ENCODE results near the gene KCNQ1. TPM values are rescaled to one million over a fixed set of nuclear protein-coding genes. Genes with fewer than 3 reads are reported as not detected.

KCNQ1 gene
- total RNA-seq, 1 experiment from 2014 or later, result not detected

- TF ChIP-seq EZH2 (IDR thresholded peaks at IDR 0.05; ENCODE audit: low read depth), result no peak
- TF ChIP-seq, protein P1, sequence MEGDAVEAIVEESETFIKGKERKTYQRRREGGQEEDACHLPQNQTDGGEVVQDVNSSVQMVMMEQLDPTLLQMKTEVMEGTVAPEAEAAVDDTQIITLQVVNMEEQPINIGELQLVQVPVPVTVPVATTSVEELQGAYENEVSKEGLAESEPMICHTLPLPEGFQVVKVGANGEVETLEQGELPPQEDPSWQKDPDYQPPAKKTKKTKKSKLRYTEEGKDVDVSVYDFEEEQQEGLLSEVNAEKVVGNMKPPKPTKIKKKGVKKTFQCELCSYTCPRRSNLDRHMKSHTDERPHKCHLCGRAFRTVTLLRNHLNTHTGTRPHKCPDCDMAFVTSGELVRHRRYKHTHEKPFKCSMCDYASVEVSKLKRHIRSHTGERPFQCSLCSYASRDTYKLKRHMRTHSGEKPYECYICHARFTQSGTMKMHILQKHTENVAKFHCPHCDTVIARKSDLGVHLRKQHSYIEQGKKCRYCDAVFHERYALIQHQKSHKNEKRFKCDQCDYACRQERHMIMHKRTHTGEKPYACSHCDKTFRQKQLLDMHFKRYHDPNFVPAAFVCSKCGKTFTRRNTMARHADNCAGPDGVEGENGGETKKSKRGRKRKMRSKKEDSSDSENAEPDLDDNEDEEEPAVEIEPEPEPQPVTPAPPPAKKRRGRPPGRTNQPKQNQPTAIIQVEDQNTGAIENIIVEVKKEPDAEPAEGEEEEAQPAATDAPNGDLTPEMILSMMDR (conservative IDR thresholded peaks at IDR 0.05), result no peak
- DNase-seq, result no peak
- intact Hi-C loops (cut with micrococcal nuclease; ENCODE audit: unreplicated experiment), result no loop called here
- no peaks in the 10 kb centered on the region for H4K20me1 ChIP-seq (ENCODE audit: insufficient read depth)
- no peak overlapping the region for H3K4me3 ChIP-seq
- no peaks in the 10 kb centered on the region for H3K9me2 ChIP-seq (ENCODE audit: insufficient read depth)
- H3K79me2 ChIP-seq (ENCODE audit: low read depth), result no peaks in the 10 kb centered on the region
- no peak overlapping the region for H3K27ac ChIP-seq
- H2AFZ ChIP-seq, result no peak overlapping the region
- ChIA-PET CTCF (no interaction called here), POLR2A (ENCODE audit: unreplicated experiment) (no interaction called here)
- no peaks in the 10 kb centered on the region for H3K27me3 ChIP-seq (ENCODE audit: insufficient read depth, low read depth)
- BruUV-seq (replicated peaks), result no TSS peak
- no peak overlapping the region for H3K4me2 ChIP-seq
- H3K4me1 ChIP-seq (replicated peaks; ENCODE audit: insufficient read depth), result no peaks in the 10 kb centered on the region
- no peaks in the 10 kb centered on the region for H3K9me3 ChIP-seq (ENCODE audit: insufficient read depth, low read depth)
- no peaks in the 10 kb centered on the region for H3F3A ChIP-seq (ENCODE audit: insufficient read depth, low read depth)
- no peaks in the 10 kb centered on the region for H3K36me3 ChIP-seq (ENCODE audit: low read depth)
Observed at GRCh38 chr11:2668876-2669275, 224.1 kb downstream of the KCNQ1 start.

GRCh38 chr11:2669634-2670469, 225.0 kb downstream of the KCNQ1 start:
- H3K4me1 ChIP-seq (replicated peaks; ENCODE audit: insufficient read depth), result no peaks in the 10 kb centered on the region
- no peak overlapping the region for H3K27ac ChIP-seq
- no peaks in the 10 kb centered on the region for H4K20me1 ChIP-seq (ENCODE audit: insufficient read depth)
- H3F3A ChIP-seq (ENCODE audit: insufficient read depth, low read depth), result no peaks in the 10 kb centered on the region
- DNase-seq, result no peak
- no peak overlapping the region for H3K4me2 ChIP-seq
- intact Hi-C loops (cut with micrococcal nuclease; ENCODE audit: unreplicated experiment), result no loop called here
- ChIA-PET CTCF (no interaction called here), POLR2A (ENCODE audit: unreplicated experiment) (no interaction called here)
- no peaks in the 10 kb centered on the region for H3K9me2 ChIP-seq (ENCODE audit: insufficient read depth)
- no peaks in the 10 kb centered on the region for H3K27me3 ChIP-seq (ENCODE audit: insufficient read depth, low read depth)
- no peak overlapping the region for H2AFZ ChIP-seq
- no peaks in the 10 kb centered on the region for H3K9me3 ChIP-seq (ENCODE audit: insufficient read depth, low read depth)
- no peak overlapping the region for H3K4me3 ChIP-seq
- TF ChIP-seq EZH2 (IDR thresholded peaks at IDR 0.05; ENCODE audit: low read depth), result no peak
- TF ChIP-seq, protein P1 (conservative IDR thresholded peaks at IDR 0.05), result no peak
- H3K79me2 ChIP-seq (ENCODE audit: low read depth), result no peaks in the 10 kb centered on the region
- no TSS peak for BruUV-seq (replicated peaks)
- H3K36me3 ChIP-seq (ENCODE audit: low read depth), result no peaks in the 10 kb centered on the region

- no peak for DNase-seq
- Histone ChIP-seq H3K79me2 (ENCODE audit: low read depth) (no peaks in the 10 kb centered on the region), H3K27ac (no peak overlapping the region), H3K4me3 (no peak overlapping the region), H3F3A (ENCODE audit: insufficient read depth, low read depth) (no peaks in the 10 kb centered on the region), H3K9me2 (ENCODE audit: insufficient read depth) (no peaks in the 10 kb centered on the region), H3K4me2 (no peak overlapping the region), H3K27me3 (ENCODE audit: insufficient read depth, low read depth) (no peaks in the 10 kb centered on the region), H3K36me3 (ENCODE audit: low read depth) (no peaks in the 10 kb centered on the region), H2AFZ (no peak overlapping the region), H3K9me3 (ENCODE audit: insufficient read depth, low read depth) (no peaks in the 10 kb centered on the region), H3K4me1 (replicated peaks; ENCODE audit: insufficient read depth) (no peaks in the 10 kb centered on the region), H4K20me1 (ENCODE audit: insufficient read depth) (no peaks in the 10 kb centered on the region)
- BruUV-seq (replicated peaks), result no TSS peak
- TF ChIP-seq EZH2 (IDR thresholded peaks at IDR 0.05; ENCODE audit: low read depth), result no peak
- TF ChIP-seq, protein P1 (conservative IDR thresholded peaks at IDR 0.05), result no peak
- POLR2A ChIA-PET (ENCODE audit: unreplicated experiment), result no interaction called here
- intact Hi-C loops (cut with micrococcal nuclease; ENCODE audit: unreplicated experiment), result no loop called here
- CTCF ChIA-PET, result no interaction called here
Observed at GRCh38 chr11:2670541-2671100, 225.8 kb downstream of the KCNQ1 start.
